Stomach (tissue), 4 donors: ENCODE measurements around the gene MYO18B.

Experiments
- POLR2A ChIP-seq, 4 donors: fragments of 450-650 bp; IDR thresholded peaks; one replicate each; pipeline ENCODE4 v1.6.1; 2016; ENCODE audit warnings: antibody characterized with exemption in 4 of 4, control low read depth in 2 of 4, mild to moderate bottlenecking in 1 of 4, moderate library complexity in 1 of 4
- POLR2AphosphoS5 ChIP-seq, 3 donors: sonication (generic); formaldehyde crosslinking; IDR thresholded peaks; one replicate each; pipeline ENCODE4 v1.6.1; 2016; ENCODE audit warnings: antibody characterized with exemption in 3 of 3
- TF ChIP-seq, protein P1 (sequence below), 7 experiments: fragments of 450-650 bp in 4 of 7; fragments of 200-600 bp in 3 of 7; sonication (generic) in 3 of 7; IDR thresholded peaks; one replicate each; pipeline ENCODE4 v1.5.1; 2016 to 2019; ENCODE audit warnings: antibody characterized with exemption in 7 of 7, control low read depth in 2 of 7, mild to moderate bottlenecking in 1 of 7

DNA sequence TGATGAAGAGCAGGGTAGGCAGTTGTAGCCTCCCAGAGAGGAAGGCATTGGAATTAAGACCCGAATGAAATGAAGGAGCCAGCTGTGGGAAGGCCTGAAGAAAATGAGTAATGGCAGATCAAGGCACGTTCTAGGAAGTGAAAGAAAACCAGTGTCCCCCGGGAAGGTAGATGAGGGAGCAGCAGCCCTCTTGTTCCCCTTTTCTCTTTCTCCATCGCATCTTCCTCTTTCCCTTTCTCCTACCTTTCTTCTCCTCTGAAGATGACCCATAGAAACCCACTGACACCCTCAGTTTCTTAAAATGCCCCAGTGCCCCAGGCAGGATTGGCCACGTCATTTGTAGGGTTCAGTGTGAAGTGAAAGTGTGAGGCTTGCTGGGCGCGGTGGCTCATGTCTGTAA lies 254.7 kb downstream of the MYO18B start:
- TF ChIP-seq POLR2A (IDR thresholded peaks at IDR 0.05) (no peak), POLR2AphosphoS5 (IDR thresholded peaks at IDR 0.05) (no peak)
- TF ChIP-seq, protein P1, sequence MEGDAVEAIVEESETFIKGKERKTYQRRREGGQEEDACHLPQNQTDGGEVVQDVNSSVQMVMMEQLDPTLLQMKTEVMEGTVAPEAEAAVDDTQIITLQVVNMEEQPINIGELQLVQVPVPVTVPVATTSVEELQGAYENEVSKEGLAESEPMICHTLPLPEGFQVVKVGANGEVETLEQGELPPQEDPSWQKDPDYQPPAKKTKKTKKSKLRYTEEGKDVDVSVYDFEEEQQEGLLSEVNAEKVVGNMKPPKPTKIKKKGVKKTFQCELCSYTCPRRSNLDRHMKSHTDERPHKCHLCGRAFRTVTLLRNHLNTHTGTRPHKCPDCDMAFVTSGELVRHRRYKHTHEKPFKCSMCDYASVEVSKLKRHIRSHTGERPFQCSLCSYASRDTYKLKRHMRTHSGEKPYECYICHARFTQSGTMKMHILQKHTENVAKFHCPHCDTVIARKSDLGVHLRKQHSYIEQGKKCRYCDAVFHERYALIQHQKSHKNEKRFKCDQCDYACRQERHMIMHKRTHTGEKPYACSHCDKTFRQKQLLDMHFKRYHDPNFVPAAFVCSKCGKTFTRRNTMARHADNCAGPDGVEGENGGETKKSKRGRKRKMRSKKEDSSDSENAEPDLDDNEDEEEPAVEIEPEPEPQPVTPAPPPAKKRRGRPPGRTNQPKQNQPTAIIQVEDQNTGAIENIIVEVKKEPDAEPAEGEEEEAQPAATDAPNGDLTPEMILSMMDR (IDR thresholded peaks at IDR 0.05): no peak
